Neuronal stem cell (in vitro differentiated cells): Measurements from ENCODE around the gene CACNA1A.

Experiments used
- DNase-seq: peaks from one replicate; pipeline ENCODE4 v3.0.0-alpha.2; 2013; ENCODE audit warnings: low spot score
- H2AFZ ChIP-seq: one replicate; pipeline ENCODE4 v1.6.1; 2013; ENCODE audit warnings: mild to moderate bottlenecking, low read length, inconsistent platforms
- H2AK5ac ChIP-seq: 2 replicates; pipeline ENCODE4 v1.6.1; 2013; ENCODE audit warnings: low read depth, mild to moderate bottlenecking, inconsistent platforms, low read length, moderate library complexity, mixed read lengths
- H2BK120ac ChIP-seq: 2 replicates; pipeline ENCODE4 v1.6.1; 2013; ENCODE audit warnings: low read depth, mild to moderate bottlenecking, inconsistent platforms, low read length, moderate library complexity, mixed read lengths
- H2BK12ac ChIP-seq: one replicate; pipeline ENCODE4 v1.6.1; 2013; ENCODE audit warnings: low read length, inconsistent platforms
- H2BK15ac ChIP-seq: 2 replicates; pipeline ENCODE4 v1.6.1; 2013; ENCODE audit warnings: mild to moderate bottlenecking, low read length, inconsistent platforms, mixed read lengths
- H2BK5ac ChIP-seq: one replicate; pipeline ENCODE4 v1.6.1; 2013; ENCODE audit warnings: inconsistent platforms, mild to moderate bottlenecking, low read length, moderate library complexity
- H3K14ac ChIP-seq: one replicate; pipeline ENCODE4 v1.6.1; 2013; ENCODE audit warnings: low read length, inconsistent platforms
- H3K18ac ChIP-seq: 2 replicates; pipeline ENCODE4 v1.6.1; 2013; ENCODE audit warnings: low read length, inconsistent platforms
- H3K23ac ChIP-seq: 2 replicates; pipeline ENCODE4 v1.6.1; 2013; ENCODE audit warnings: low read depth, mild to moderate bottlenecking, mixed read lengths, low read length, inconsistent platforms; ENCODE audit not compliant: poor library complexity
- H3K27ac ChIP-seq: replicated peaks from 3 replicates; pipeline ENCODE4 v1.5.1; 2013; ENCODE audit warnings: low read length, inconsistent platforms
- H3K27me3 ChIP-seq, 3 experiments: 2 replicates each; pipeline ENCODE4 v1.6.1; 2013; ENCODE audit warnings: low read length in 3 of 3, mild to moderate bottlenecking in 2 of 3, inconsistent platforms in 1 of 3, low read depth in 1 of 3, mixed read lengths in 1 of 3, moderate library complexity in 1 of 3; ENCODE audit not compliant: control insufficient read depth in 3 of 3, insufficient read depth in 3 of 3
- H3K36me3 ChIP-seq, 2 donors: replicated peaks in 1 of 2; 2 replicates each; pipeline ENCODE4 v1.6.1; 2013; ENCODE audit warnings: low read length in 2 of 2; ENCODE audit not compliant: control insufficient read depth in 2 of 2, insufficient read depth in 2 of 2
- H3K4ac ChIP-seq: 2 replicates; pipeline ENCODE4 v1.6.1; 2013; ENCODE audit warnings: inconsistent platforms, mild to moderate bottlenecking, low read length, moderate library complexity
- H3K4me1 ChIP-seq, 2 donors: 1 replicate in 1 of 2; 2 replicates in 1 of 2; pipeline ENCODE4 v1.6.1; 2013; ENCODE audit warnings: low read length in 2 of 2, low read depth in 1 of 2; ENCODE audit not compliant: control insufficient read depth in 2 of 2, insufficient read depth in 1 of 2
- H3K4me2 ChIP-seq: one replicate; pipeline ENCODE4 v1.6.1; 2013; ENCODE audit warnings: mild to moderate bottlenecking, low read length, inconsistent platforms; ENCODE audit not compliant: insufficient read depth, poor library complexity, severe bottlenecking
- H3K4me3 ChIP-seq, 2 donors: 2 replicates each; pipeline ENCODE4 v1.5.1; 2013; ENCODE audit warnings: low read length in 2 of 2, mild to moderate bottlenecking in 2 of 2, inconsistent platforms in 1 of 2, moderate library complexity in 1 of 2
- H3K79me1 ChIP-seq: one replicate; pipeline ENCODE4 v1.6.1; 2013; ENCODE audit warnings: low read depth, mild to moderate bottlenecking, inconsistent platforms, low read length, moderate library complexity
- H3K9ac ChIP-seq: one replicate; pipeline ENCODE4 v1.6.1; 2013; ENCODE audit warnings: mild to moderate bottlenecking, low read depth, low read length, inconsistent platforms; ENCODE audit not compliant: poor library complexity
- H3K9me3 ChIP-seq, 2 donors: replicated peaks in 1 of 2; 2 replicates each; pipeline versions ENCODE3 to v1.6.1; 2013; ENCODE audit warnings: low read length in 2 of 2, mild to moderate bottlenecking in 2 of 2, inconsistent platforms in 1 of 2, low read depth in 1 of 2, mixed read lengths in 1 of 2, moderate library complexity in 1 of 2; ENCODE audit not compliant: control insufficient read depth in 2 of 2, insufficient read depth in 1 of 2
- H4K8ac ChIP-seq: one replicate; pipeline ENCODE4 v1.6.1; 2013; ENCODE audit warnings: low read depth, mild to moderate bottlenecking, inconsistent platforms, low read length, moderate library complexity
- H4K91ac ChIP-seq: one replicate; pipeline ENCODE4 v1.6.1; 2013; ENCODE audit warnings: low read length, low read depth, mild to moderate bottlenecking, inconsistent platforms; ENCODE audit not compliant: poor library complexity
- WGBS, 2 donors: extraction: QIAGEN DNeasy Blood & Tissue Kit; methylation state at CpG; one replicate each; pipeline ENCODE4 v1.1.7; 2013; ENCODE audit warnings: missing lambda C conversion rate in 2 of 2, mixed read lengths in 1 of 2; ENCODE audit not compliant: insufficient read length in 2 of 2, insufficient replicate concordance in 1 of 2; ENCODE audit errors: extremely low coverage in 2 of 2; 5-methylcytosine and 5-hydroxymethylcytosine counted together

Gene CACNA1A

DNA sequence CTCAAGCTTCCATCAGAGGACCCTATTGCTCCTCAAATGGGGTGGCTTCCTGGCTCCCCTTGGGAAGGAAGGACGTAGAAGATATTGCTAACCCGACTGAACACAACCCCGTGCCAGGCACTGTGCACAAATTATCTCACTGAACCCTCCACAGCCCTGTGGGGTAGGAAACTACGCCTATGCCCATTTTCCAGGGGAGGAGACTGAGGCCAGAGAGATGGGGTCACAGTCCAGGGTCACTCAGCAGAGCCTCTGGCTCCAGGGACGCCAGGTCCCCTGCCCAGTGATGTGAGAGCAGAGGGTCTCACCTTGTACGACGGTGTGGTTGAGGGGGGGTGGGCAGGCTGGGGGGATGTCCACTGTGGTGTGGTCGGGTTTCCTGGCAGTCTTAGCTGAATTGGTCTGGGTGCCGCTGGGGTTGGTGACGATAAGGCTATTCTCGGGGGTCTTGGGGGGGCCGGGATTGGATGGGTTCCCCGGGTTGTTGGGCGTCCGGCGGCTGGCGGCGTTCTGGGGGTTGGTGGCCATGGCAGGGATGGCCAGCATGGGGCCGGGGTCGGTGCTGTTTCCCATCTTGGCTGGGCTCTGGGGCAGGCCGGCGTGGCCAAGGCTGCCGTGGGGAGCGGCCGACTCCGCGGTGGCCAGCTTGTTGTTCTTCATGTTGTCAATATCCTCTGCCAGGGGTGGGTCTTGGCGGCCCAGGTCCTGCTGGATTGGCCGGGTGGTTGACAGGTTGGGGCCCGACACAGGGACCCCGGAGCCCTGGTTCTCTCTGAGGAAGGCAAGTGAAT, 219.9 kb downstream of the CACNA1A start:
- Histone ChIP-seq H3K18ac (no peak overlapping the region), H2BK15ac (no peak overlapping the region), H4K8ac (no peak overlapping the region), H3K4me2 (no peak overlapping the region), H3K4ac (no peak overlapping the region), H3K14ac (no peak overlapping the region), H3K4me3 (no peak overlapping the region), H3K9me3 (no peaks in the 10 kb centered on the region), H3K23ac (no peak overlapping the region), H2AFZ (no peak overlapping the region), H3K36me3 (peaks cover 0 to 19% of the 10 kb centered on the region in 2 donors), H2BK120ac (no peak overlapping the region), H2BK5ac (no peak overlapping the region), H3K27ac (no peak overlapping the region), H3K4me1 (peaks cover 0 to 5% of the 10 kb centered on the region in 2 donors), H2BK12ac (no peak overlapping the region), H3K79me1 (no peaks in the 10 kb centered on the region), H3K9ac (no peak overlapping the region), H4K91ac (no peak overlapping the region), H2AK5ac (no peak overlapping the region), H3K27me3 (no peaks in the 10 kb centered on the region)
- no CpG with 5 or more reads among the region's 31 CpGs for WGBS, 2 donors
- no peak for DNase-seq

DNA sequence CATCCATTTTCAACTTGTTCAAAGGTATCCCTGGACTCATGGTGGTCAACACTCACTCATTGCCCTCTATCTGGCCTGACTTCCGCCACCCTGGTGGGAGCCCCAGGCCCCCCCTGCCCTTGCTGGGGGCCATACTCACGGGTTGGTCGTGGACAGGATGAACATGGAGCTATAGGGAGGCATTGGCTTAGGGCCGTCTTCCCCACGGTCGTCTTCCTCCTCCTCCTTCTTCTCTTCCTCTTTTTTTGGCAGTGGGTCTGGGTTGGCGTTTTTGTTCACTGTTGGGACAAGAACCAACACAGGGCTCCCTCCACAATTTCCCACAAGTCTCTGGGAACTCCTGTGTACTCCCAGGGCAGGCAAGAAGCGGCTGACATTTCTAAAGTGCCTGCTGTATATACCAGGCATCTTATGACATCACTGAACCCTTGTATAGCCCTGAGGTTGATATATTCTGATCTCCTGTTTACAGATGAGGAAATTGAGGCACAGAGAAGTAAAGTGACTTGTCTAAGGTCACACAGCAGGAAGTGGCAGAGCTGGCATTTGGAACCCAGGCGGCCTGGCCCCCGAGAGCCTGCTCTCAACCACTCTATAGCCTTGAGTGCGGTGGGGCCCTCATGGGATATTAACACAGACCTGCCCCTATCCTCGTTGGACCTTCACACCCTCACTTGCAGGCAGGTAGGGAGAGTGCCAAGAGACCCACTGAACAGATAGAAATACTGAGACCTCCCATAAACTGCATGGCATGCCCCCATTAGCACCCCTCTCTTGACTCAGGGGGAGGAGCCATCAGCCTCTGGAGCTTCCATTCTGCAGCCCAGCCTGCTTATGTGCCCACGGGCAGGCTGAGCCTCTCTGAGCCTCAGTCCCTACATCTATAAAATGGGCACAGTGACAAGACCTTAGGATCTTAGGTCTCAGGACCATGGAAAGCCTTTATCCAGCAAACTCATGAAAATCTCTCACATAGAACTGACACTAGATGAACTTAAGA, 221.1 kb downstream of the CACNA1A start:
- no peaks in the 10 kb centered on the region for H3K27me3 ChIP-seq
- no peak overlapping the region for H2BK15ac ChIP-seq
- no peak overlapping the region for H2BK5ac ChIP-seq
- H3K4me3 ChIP-seq = no peak overlapping the region
- no peak overlapping the region for H2AK5ac ChIP-seq
- H3K4me2 ChIP-seq = no peak overlapping the region
- no peak overlapping the region for H2BK120ac ChIP-seq
- H3K18ac ChIP-seq = no peak overlapping the region
- H4K8ac ChIP-seq = no peak overlapping the region
- no peak overlapping the region for H3K14ac ChIP-seq
- H3K4me1 ChIP-seq = peaks cover 0 to 5% of the 10 kb centered on the region in 2 donors
- H3K23ac ChIP-seq = no peak overlapping the region
- no peak overlapping the region for H3K9ac ChIP-seq
- H3K79me1 ChIP-seq = no peaks in the 10 kb centered on the region
- H2BK12ac ChIP-seq = no peak overlapping the region
- no CpG with 5 or more reads among the region's 13 CpGs for WGBS, 2 donors
- no peak overlapping the region for H3K4ac ChIP-seq
- H3K27ac ChIP-seq = no peak overlapping the region
- DNase-seq = no peak
- no peak overlapping the region for H2AFZ ChIP-seq
- peaks cover 0 to 19% of the 10 kb centered on the region in 2 donors for H3K36me3 ChIP-seq
- no peaks in the 10 kb centered on the region for H3K9me3 ChIP-seq
- H4K91ac ChIP-seq = no peak overlapping the region

DNA sequence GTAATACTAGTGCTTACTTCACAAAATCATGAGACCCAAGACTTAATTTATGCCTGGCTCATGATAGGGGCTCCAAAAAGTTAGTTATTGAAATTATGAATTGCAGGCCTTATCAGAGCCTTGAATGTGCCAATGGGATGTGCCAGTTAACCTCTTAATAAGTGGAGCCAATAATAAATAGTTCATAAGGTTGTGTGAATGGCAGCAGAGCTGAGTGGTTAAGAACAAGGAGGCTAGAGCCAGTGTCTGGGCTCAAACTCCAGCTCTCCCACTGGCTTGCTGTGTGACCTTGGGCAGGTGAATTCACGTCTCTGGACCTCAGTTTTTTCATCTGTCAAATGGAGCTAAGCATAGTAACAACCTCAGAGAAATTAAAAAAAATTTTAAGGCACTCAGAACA, 222.4 kb downstream of the CACNA1A start:
- Histone ChIP-seq H3K14ac (no peak overlapping the region), H2BK12ac (no peak overlapping the region), H3K18ac (no peak overlapping the region), H4K91ac (no peak overlapping the region), H3K4me3 (no peak overlapping the region), H3K27me3 (no peaks in the 10 kb centered on the region), H4K8ac (no peak overlapping the region), H2AK5ac (no peak overlapping the region), H2AFZ (no peak overlapping the region), H3K4me1 (peaks cover 0 to 5% of the 10 kb centered on the region in 2 donors), H3K9ac (no peak overlapping the region), H3K4ac (no peak overlapping the region), H3K36me3 (peaks cover 0 to 19% of the 10 kb centered on the region in 2 donors), H2BK5ac (no peak overlapping the region), H2BK120ac (no peak overlapping the region), H3K9me3 (no peaks in the 10 kb centered on the region), H3K4me2 (no peak overlapping the region), H3K23ac (no peak overlapping the region), H2BK15ac (no peak overlapping the region), H3K79me1 (no peaks in the 10 kb centered on the region), H3K27ac (no peak overlapping the region)
- DNase-seq = no peak
- no CpG with 5 or more reads among the region's 1 CpG for WGBS, 2 donors
